H1 (cell line): ENCODE measurements around the gene DAG1. TPM values are rescaled to one million over a fixed set of nuclear protein-coding genes. Genes with fewer than 3 reads are reported as not detected.

Source experiments
- polyA plus RNA-seq, 7 experiments: library from polyadenylated mRNA; depleted of rRNA in 3 of 7; stranded (reverse) in 5 of 7; unstranded in 2 of 7; fragments of >200 nt in 5 of 7; fragments of 200-250 nt in 2 of 7; gene quantifications; 1 replicate in 5 of 7; 2 replicates in 1 of 7; 4 replicates in 1 of 7; pipeline versions ENCODE4 v1.2.1 to v1.2.3, GENCODE V29; 2011 to 2013; ENCODE audit warnings: missing spikeins in 2 of 7, mixed read lengths in 2 of 7
- small RNA-seq: library from polyadenylated mRNA; stranded (forward); fragments of <200 nt; extraction: miRNeasy Mini kit (QIAGEN cat#:217004); gene quantifications from one replicate; pipeline ENCODE3, GENCODE V24; 2013; ENCODE audit not compliant: insufficient read depth
- total RNA-seq: library from RNA; stranded (reverse); fragmentation: NEBNext Ultra II Directional; extraction: Animal tissue kit (Norgen Biotek cat#: 25700); gene quantifications from 2 replicates; pipeline ENCODE4 v1.2.1, GENCODE V29; 2021

DAG1 gene
- total and polyA plus RNA-seq, 2 of the 8 experiments (the other 6 are each of a cell fraction or from before 2014, with no cell fraction given): 97.5 to 138 TPM

Small RNAs within 50 kb of the gene (small RNA-seq; reads per million reads assigned to genes)
- gene RNA5SP130: not detected

Other genes with a start within 250 kb of the DAG1 start
- 3.0 and 3.2 TPM in 2 replicates for gene C3orf62, start 193.0 kb upstream of the DAG1 start, total RNA-seq
- 1.1 and 1.4 TPM in 2 replicates for gene C3orf62, start 193.0 kb upstream of the DAG1 start, polyA plus RNA-seq (2011; rRNA removed)
- gene USP4, start 130.2 kb upstream of the DAG1 start, total RNA-seq: 27.8 and 28.3 TPM in 2 replicates
- gene USP4, start 130.2 kb upstream of the DAG1 start, polyA plus RNA-seq (2011; rRNA removed): 14.2 and 16.0 TPM in 2 replicates
- 250 and 252 TPM in 2 replicates for gene GPX1, start 111.9 kb upstream of the DAG1 start, total RNA-seq
- 757 and 854 TPM in 2 replicates for gene GPX1, start 111.9 kb upstream of the DAG1 start, polyA plus RNA-seq (2011; rRNA removed)
- gene RHOA, start 58.3 kb upstream of the DAG1 start, total RNA-seq: 386 and 397 TPM in 2 replicates
- 176 and 225 TPM in 2 replicates for gene RHOA, start 58.3 kb upstream of the DAG1 start, polyA plus RNA-seq (2011; rRNA removed)
- 6.2 and 7.4 TPM in 2 replicates for gene TCTA, start 57.8 kb upstream of the DAG1 start, total RNA-seq
- gene TCTA, start 57.8 kb upstream of the DAG1 start, polyA plus RNA-seq (2011; rRNA removed): 11.0 and 13.2 TPM in 2 replicates
- 44.3 and 46.5 TPM in 2 replicates for gene AMT, start 47.8 kb upstream of the DAG1 start, total RNA-seq
- gene AMT, start 47.8 kb upstream of the DAG1 start, polyA plus RNA-seq (2011; rRNA removed): 90.1 and 92.4 TPM in 2 replicates
- gene NICN1, start 40.9 kb upstream of the DAG1 start, total RNA-seq: 8.2 and 9.0 TPM in 2 replicates
- 15.3 and 20.9 TPM in 2 replicates for gene NICN1, start 40.9 kb upstream of the DAG1 start, polyA plus RNA-seq (2011; rRNA removed)
- gene BSN, start 84.2 kb downstream of the DAG1 start, total RNA-seq: 2.9 and 3.0 TPM in 2 replicates
- 0.60 and 0.83 TPM in 2 replicates for gene BSN, start 84.2 kb downstream of the DAG1 start, polyA plus RNA-seq (2011; rRNA removed)
- gene APEH, start 204.1 kb downstream of the DAG1 start, total RNA-seq: 222 and 236 TPM in 2 replicates
- gene APEH, start 204.1 kb downstream of the DAG1 start, polyA plus RNA-seq (2011; rRNA removed): 260 and 275 TPM in 2 replicates
- 6.2 and 8.5 TPM in 2 replicates for gene MST1, start 219.2 kb downstream of the DAG1 start, total RNA-seq
- 9.5 and 14.2 TPM in 2 replicates for gene MST1, start 219.2 kb downstream of the DAG1 start, polyA plus RNA-seq (2011; rRNA removed)
- 30.5 and 34.2 TPM in 2 replicates for gene RNF123, start 219.3 kb downstream of the DAG1 start, total RNA-seq
- 57.7 and 71.5 TPM in 2 replicates for gene RNF123, start 219.3 kb downstream of the DAG1 start, polyA plus RNA-seq (2011; rRNA removed)
- gene AMIGO3, start 249.4 kb downstream of the DAG1 start, total RNA-seq: 1.6 and 2.9 TPM in 2 replicates
- 8.8 and 13.1 TPM in 2 replicates for gene AMIGO3, start 249.4 kb downstream of the DAG1 start, polyA plus RNA-seq (2011; rRNA removed)